Measurements from ENCODE around the gene SLC5A8.

Gene SLC5A8

GRCh38 chr12:101115326-101115725, 94.7 kb downstream of the SLC5A8 start:
- no peak for TF ChIP-seq CTCF (IDR thresholded peaks at IDR 0.05; ENCODE audit: low read depth, low read length)
- DNase-seq (ENCODE audit: extremely low read depth, low read depth) = no peak

GRCh38 chr12:101111441-101111840, 98.6 kb downstream of the SLC5A8 start:
- DNase-seq (ENCODE audit: extremely low read depth, low read depth) = no peak
- TF ChIP-seq CTCF (IDR thresholded peaks at IDR 0.05; ENCODE audit: low read depth, low read length) = no peak

GRCh38 chr12:101110866-101111265, 99.2 kb downstream of the SLC5A8 start:
- no peak for TF ChIP-seq CTCF (IDR thresholded peaks at IDR 0.05; ENCODE audit: low read depth, low read length)
- no peak for DNase-seq (ENCODE audit: extremely low read depth, low read depth)

GRCh38 chr12:101108130-101108529, 101.9 kb downstream of the SLC5A8 start:
- no peak for DNase-seq (ENCODE audit: extremely low read depth, low read depth)
- TF ChIP-seq CTCF (IDR thresholded peaks at IDR 0.05; ENCODE audit: low read depth, low read length) = no peak

- TF ChIP-seq CTCF (IDR thresholded peaks at IDR 0.05; ENCODE audit: low read depth, low read length) = no peak
- DNase-seq (ENCODE audit: extremely low read depth, low read depth) = no peak
Measured at GRCh38 chr12:101107032-101107763, 102.8 kb downstream of the SLC5A8 start.
